Measurements from ENCODE around the gene IGDCC3. TPM values are rescaled to one million over a fixed set of nuclear protein-coding genes. Genes with fewer than 3 reads are reported as not detected.

IGDCC3 gene
- total RNA-seq, 1 donor from 2014 or later = 125 TPM

- Mint-ChIP-seq H3K4me1 (ENCODE audit: low read depth) (peaks cover 11% of the 10 kb centered on the region), H3K36me3 (ENCODE audit: insufficient read depth) (peaks cover 18% of the 10 kb centered on the region), H3K4me3 (ENCODE audit: low read depth) (no peak overlapping the region), H3K9me3 (ENCODE audit: low read depth) (no peaks in the 10 kb centered on the region), H3K27me3 (no peaks in the 10 kb centered on the region), H3K27ac (no peak overlapping the region)
- TF ChIP-seq, protein P1, sequence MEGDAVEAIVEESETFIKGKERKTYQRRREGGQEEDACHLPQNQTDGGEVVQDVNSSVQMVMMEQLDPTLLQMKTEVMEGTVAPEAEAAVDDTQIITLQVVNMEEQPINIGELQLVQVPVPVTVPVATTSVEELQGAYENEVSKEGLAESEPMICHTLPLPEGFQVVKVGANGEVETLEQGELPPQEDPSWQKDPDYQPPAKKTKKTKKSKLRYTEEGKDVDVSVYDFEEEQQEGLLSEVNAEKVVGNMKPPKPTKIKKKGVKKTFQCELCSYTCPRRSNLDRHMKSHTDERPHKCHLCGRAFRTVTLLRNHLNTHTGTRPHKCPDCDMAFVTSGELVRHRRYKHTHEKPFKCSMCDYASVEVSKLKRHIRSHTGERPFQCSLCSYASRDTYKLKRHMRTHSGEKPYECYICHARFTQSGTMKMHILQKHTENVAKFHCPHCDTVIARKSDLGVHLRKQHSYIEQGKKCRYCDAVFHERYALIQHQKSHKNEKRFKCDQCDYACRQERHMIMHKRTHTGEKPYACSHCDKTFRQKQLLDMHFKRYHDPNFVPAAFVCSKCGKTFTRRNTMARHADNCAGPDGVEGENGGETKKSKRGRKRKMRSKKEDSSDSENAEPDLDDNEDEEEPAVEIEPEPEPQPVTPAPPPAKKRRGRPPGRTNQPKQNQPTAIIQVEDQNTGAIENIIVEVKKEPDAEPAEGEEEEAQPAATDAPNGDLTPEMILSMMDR (IDR thresholded peaks at IDR 0.05; ENCODE audit: unreplicated experiment) = no peak
- DNase-seq (ENCODE audit: low spot score, unreplicated experiment) = no peak
These were observed 46.0 kb downstream of the IGDCC3 start for GRCh38 chr15:65331811-65332210.

GRCh38 chr15:65330934-65331645 lies 46.7 kb downstream of the IGDCC3 start:
- DNase-seq (ENCODE audit: low spot score, unreplicated experiment) = no peak
- no peak overlapping the region for H3K27ac Mint-ChIP-seq
- TF ChIP-seq, protein P1 (IDR thresholded peaks at IDR 0.05; ENCODE audit: unreplicated experiment) = no peak
- H3K4me3 Mint-ChIP-seq (ENCODE audit: low read depth) = no peak overlapping the region
- H3K9me3 Mint-ChIP-seq (ENCODE audit: low read depth) = no peaks in the 10 kb centered on the region
- peaks cover 10% of the 10 kb centered on the region for H3K4me1 Mint-ChIP-seq (ENCODE audit: low read depth)
- H3K36me3 Mint-ChIP-seq (ENCODE audit: insufficient read depth) = peaks cover 18% of the 10 kb centered on the region
- no peaks in the 10 kb centered on the region for H3K27me3 Mint-ChIP-seq

DNA sequence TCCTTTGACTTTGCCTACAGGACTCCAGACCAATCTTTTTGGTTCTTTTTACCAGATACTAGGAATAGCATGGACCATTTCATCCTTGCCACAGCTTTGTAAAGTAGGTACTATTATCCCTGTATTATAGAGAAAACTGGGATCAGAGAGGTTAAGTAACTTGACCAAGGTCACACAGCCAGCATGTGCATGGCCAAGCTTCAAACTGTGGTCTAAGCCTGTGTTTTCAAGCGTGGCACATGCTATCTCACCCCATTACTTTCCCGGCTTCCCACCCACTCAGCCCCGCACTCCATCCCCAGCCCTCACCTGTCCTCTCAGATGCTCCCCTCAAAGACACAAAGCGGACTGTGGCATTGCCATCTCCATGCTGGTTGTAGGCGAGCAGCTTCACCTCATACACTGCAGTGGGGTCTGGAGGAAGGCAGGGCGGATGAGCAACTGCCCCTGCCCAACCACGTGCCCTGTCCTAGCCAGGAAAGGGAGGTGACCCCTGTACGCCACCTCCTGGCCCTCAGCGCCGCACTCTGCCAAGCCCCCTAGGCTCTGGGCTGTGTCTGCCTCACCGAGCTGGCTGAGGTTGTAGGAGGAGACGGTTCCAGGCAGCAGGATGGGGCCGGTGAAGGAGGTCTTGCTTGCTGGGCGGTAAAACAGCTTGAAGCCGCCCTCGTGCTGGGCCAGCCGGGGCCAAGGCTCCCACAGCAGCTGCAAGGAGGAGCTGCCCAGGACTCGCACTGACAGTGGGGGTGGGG lies 47.6 kb downstream of the IGDCC3 start:
- no peak for DNase-seq (ENCODE audit: low spot score, unreplicated experiment)
- no peak overlapping the region for H3K4me3 Mint-ChIP-seq (ENCODE audit: low read depth)
- H3K36me3 Mint-ChIP-seq (ENCODE audit: insufficient read depth) = peaks cover 18% of the 10 kb centered on the region
- H3K27ac Mint-ChIP-seq = no peak overlapping the region
- H3K27me3 Mint-ChIP-seq = no peaks in the 10 kb centered on the region
- peaks cover 12% of the 10 kb centered on the region for H3K4me1 Mint-ChIP-seq (ENCODE audit: low read depth)
- no peaks in the 10 kb centered on the region for H3K9me3 Mint-ChIP-seq (ENCODE audit: low read depth)
- TF ChIP-seq, protein P1 (IDR thresholded peaks at IDR 0.05; ENCODE audit: unreplicated experiment) = no peak

- H3K27ac Mint-ChIP-seq = no peak overlapping the region
- TF ChIP-seq, protein P1 (IDR thresholded peaks at IDR 0.05; ENCODE audit: unreplicated experiment) = no peak
- no peak for DNase-seq (ENCODE audit: low spot score, unreplicated experiment)
- no peaks in the 10 kb centered on the region for H3K27me3 Mint-ChIP-seq
- H3K4me1 Mint-ChIP-seq (ENCODE audit: low read depth) = peaks cover 12% of the 10 kb centered on the region
- no peaks in the 10 kb centered on the region for H3K9me3 Mint-ChIP-seq (ENCODE audit: low read depth)
- peaks cover 18% of the 10 kb centered on the region for H3K36me3 Mint-ChIP-seq (ENCODE audit: insufficient read depth)
- H3K4me3 Mint-ChIP-seq (ENCODE audit: low read depth) = no peak overlapping the region
These were observed 48.4 kb downstream of the IGDCC3 start for GRCh38 chr15:65329288-65329983.

Data from progenitor cell of endocrine pancreas (in vitro differentiated cells).